Measurements from ENCODE around the gene EEF1AKMT1. TPM values are rescaled to one million over a fixed set of nuclear protein-coding genes. Genes with fewer than 3 reads are reported as not detected.

Gene EEF1AKMT1
- total RNA-seq, 4 donors from 2014 or later = 13.1 to 18.7 (median 14.8) TPM

DNA sequence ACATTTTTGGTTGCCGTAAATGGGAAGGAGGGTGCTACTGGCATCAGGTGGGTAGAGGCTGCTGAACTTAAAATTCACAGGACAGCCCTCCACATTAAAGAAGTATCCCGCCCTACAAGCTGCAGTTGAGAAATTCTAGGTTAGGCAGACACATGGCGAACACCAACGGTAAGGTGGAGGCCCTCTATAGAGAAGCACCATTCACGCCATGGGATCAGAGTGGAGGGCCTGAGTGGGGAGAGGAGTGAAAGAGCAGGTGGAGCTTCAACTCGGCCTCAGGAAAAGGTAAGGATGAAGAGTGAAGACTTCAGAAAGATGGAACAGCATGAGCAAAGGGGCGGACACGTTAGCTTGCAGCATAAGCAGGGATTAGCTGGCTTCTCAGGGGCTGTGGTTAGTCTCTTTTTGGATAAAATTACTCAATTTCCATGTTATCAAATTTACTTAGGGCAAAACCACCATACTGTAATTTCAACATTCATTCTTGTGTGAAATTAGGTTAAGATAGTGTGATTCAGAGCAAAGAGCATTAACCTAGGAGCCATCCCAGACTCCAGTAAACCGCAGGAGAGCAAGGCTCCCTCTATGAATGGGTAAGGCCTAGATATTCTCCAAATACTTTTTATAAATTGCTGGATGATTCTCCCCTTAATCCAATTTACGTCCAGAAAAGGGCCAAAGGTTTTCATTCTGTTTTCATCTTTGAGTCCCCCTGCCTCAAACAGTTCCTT, 1.2 kb downstream of the EEF1AKMT1 start:
- peak overlapping the region; percentile 61 to 81 (median 68) for H3K4me3 ChIP-seq
- no peaks in the 10 kb centered on the region for H3K27me3 ChIP-seq
- intact Hi-C loops (cut with DNase I) = loop anchor here (2.0 to 5.0 kb wide), 3 partner anchors 40 to 60 kb away; no protein-coding TSS in a partner anchor
- H3K27ac ChIP-seq (replicated peaks in 1 of 4) = peak overlapping the region; percentile 88 to 95 (median 92)
- TF ChIP-seq, protein P1, sequence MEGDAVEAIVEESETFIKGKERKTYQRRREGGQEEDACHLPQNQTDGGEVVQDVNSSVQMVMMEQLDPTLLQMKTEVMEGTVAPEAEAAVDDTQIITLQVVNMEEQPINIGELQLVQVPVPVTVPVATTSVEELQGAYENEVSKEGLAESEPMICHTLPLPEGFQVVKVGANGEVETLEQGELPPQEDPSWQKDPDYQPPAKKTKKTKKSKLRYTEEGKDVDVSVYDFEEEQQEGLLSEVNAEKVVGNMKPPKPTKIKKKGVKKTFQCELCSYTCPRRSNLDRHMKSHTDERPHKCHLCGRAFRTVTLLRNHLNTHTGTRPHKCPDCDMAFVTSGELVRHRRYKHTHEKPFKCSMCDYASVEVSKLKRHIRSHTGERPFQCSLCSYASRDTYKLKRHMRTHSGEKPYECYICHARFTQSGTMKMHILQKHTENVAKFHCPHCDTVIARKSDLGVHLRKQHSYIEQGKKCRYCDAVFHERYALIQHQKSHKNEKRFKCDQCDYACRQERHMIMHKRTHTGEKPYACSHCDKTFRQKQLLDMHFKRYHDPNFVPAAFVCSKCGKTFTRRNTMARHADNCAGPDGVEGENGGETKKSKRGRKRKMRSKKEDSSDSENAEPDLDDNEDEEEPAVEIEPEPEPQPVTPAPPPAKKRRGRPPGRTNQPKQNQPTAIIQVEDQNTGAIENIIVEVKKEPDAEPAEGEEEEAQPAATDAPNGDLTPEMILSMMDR (IDR thresholded peaks at IDR 0.05) = no peak
- TF ChIP-seq POLR2A (IDR thresholded peaks at IDR 0.05; ENCODE audit: low read depth) (no peak), POLR2AphosphoS5 (IDR thresholded peaks at IDR 0.05) (no peak), EP300 (IDR thresholded peaks at IDR 0.05) (no peak)
- peaks cover 8 to 15% (median 14%) of the 10 kb centered on the region in 4 donors for H3K4me1 ChIP-seq
- WGBS = 81% methylated on average over 10 of the region's 10 CpGs
- H3K36me3 ChIP-seq = peaks cover 0 to 22% (median 0%) of the 10 kb centered on the region in 4 donors
- DNase-seq (ENCODE audit: extremely low spot score) = no peak
- H3K9me3 ChIP-seq = peaks cover 0 to 7% (median 1%) of the 10 kb centered on the region in 4 donors

DNA sequence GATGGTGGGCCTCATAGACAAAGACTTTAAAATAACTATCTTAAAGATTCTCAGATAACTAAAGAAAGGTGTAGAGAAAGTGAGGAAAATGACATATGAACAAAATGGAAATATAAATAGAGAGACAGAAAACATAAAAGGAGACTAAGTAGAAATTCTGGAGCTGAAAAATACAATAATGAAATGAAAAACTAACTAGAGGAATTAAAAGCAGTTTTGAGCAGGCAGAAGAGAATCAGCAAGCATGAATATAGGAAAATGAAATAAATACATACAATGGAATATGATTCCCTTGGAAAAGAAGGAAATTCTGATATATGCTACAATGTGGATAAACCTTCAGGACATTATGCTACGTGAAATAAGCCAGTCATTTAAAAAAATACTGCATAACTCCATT, 3.9 kb downstream of the EEF1AKMT1 start:
- Histone ChIP-seq H3K4me1 (peaks cover 8 to 15% (median 14%) of the 10 kb centered on the region in 4 donors), H3K27me3 (no peaks in the 10 kb centered on the region), H3K36me3 (peaks cover 0 to 22% (median 0%) of the 10 kb centered on the region in 4 donors), H3K9me3 (peaks cover 0 to 11% (median 3%) of the 10 kb centered on the region in 4 donors), H3K4me3 (no peak overlapping the region), H3K27ac (replicated peaks in 1 of 4) (no peak overlapping the region)
- intact Hi-C loops (cut with DNase I) = loop anchor here (5.0 kb wide), 2 partner anchors 42 to 58 kb away; no protein-coding TSS in a partner anchor
- 100% methylated on average over 1 of the region's 1 CpG for WGBS
- DNase-seq (ENCODE audit: extremely low spot score) = no peak
- TF ChIP-seq POLR2A (IDR thresholded peaks at IDR 0.05; ENCODE audit: low read depth) (no peak), EP300 (IDR thresholded peaks at IDR 0.05) (no peak), POLR2AphosphoS5 (IDR thresholded peaks at IDR 0.05) (no peak)
- TF ChIP-seq, protein P1 (IDR thresholded peaks at IDR 0.05) = no peak

DNA sequence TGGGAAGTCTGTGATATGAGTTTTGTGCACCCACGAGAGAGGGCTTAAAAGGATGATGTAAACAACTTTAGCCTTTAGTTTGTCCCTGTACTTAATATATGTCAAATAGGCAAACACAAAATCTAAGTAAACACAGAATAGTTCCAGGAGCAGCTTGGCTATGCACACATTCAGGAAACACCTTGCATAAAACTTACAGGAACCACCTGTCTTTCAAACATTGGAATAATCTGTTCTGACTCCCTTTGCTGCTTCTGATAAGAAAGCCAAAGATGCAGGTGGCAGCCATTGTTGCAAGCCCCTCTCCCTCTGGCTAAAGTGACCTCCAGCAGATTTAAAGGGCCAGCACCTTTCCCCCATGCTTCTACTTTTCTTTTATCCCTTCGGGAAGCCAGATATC, 4.7 kb downstream of the EEF1AKMT1 start:
- DNase-seq (ENCODE audit: extremely low spot score) = no peak
- peaks cover 0 to 22% (median 0%) of the 10 kb centered on the region in 4 donors for H3K36me3 ChIP-seq
- H3K4me1 ChIP-seq = peaks cover 8 to 13% (median 12%) of the 10 kb centered on the region in 4 donors
- TF ChIP-seq POLR2A (IDR thresholded peaks at IDR 0.05; ENCODE audit: low read depth) = no peak
- TF ChIP-seq, protein P1 (IDR thresholded peaks at IDR 0.05) = no peak
- intact Hi-C loops (cut with DNase I) = no loop called here
- H3K27me3 ChIP-seq = no peaks in the 10 kb centered on the region
- no peak overlapping the region for H3K4me3 ChIP-seq
- H3K27ac ChIP-seq (replicated peaks in 1 of 4) = no peak overlapping the region
- WGBS = 29% methylated on average over 2 of the region's 2 CpGs
- peaks cover 0 to 11% (median 3%) of the 10 kb centered on the region in 4 donors for H3K9me3 ChIP-seq

DNA sequence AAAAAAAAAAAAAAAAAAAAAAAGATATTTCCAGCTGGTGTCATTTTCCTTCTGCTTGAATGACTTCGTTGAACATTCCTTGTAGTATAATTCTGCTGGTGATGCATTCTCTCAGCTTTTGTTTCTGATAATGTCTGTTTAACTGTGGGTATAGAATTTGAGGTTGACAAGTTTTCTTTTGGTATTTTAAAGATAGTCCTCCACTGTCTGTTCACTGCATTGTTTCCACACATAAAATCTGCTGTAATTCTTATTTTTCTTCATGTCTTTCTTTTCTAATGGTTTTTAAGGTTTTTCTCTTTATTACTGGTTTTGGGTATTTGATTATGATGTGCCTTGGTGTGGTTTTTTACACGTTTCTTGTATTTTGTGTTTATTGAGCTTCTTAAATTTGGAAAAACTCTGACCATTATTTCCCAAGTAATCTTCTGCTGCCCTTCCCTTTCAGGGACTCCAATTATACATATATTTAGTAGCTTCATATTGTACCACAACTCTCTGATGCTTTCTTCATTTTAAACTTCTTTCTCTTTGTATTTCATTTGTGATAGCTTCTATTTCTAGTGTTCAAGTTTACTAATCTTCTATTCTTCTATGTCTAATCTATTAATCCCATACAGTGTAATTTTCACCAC, 6.3 kb downstream of the EEF1AKMT1 start:
- Histone ChIP-seq H3K27ac (replicated peaks in 1 of 4) (no peak overlapping the region), H3K4me3 (no peak overlapping the region), H3K4me1 (peaks cover under 1 to 6% (median 4%) of the 10 kb centered on the region in 4 donors), H3K36me3 (peaks cover 0 to 22% (median 0%) of the 10 kb centered on the region in 4 donors), H3K9me3 (peaks cover 0 to 11% (median 3%) of the 10 kb centered on the region in 4 donors), H3K27me3 (no peaks in the 10 kb centered on the region)
- WGBS = 93% methylated on average over 2 of the region's 2 CpGs
- no peak for TF ChIP-seq POLR2A (IDR thresholded peaks at IDR 0.05; ENCODE audit: low read depth)
- intact Hi-C loops (cut with DNase I) = no loop called here
- no peak for DNase-seq (ENCODE audit: extremely low spot score)

DNA sequence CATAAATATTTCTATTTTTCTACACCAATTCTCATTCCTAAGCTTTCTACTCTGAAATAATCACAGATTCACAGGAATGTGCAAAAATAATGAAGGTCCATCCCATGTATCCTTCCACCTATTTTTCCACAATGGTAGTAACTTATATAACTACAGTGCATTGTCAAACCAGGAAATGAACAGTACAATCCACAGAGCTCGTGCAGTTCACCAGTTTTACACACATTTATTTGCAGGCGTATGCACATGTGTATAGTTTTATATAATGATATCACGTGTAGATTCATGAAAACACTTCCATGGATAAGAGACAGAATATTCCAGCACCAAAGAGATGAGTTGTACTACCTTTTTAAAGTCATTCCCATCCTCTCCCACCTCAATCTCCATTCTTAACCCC, 12.9 kb downstream of the EEF1AKMT1 start:
- intact Hi-C loops (cut with DNase I) = no loop called here
- DNase-seq (ENCODE audit: extremely low spot score) = no peak
- Histone ChIP-seq H3K4me1 (no peaks in the 10 kb centered on the region), H3K27me3 (no peaks in the 10 kb centered on the region), H3K9me3 (no peaks in the 10 kb centered on the region), H3K27ac (replicated peaks in 1 of 4) (no peak overlapping the region), H3K36me3 (peaks cover 0 to 9% (median 0%) of the 10 kb centered on the region in 4 donors), H3K4me3 (no peak overlapping the region)
- WGBS = 87% methylated on average over 3 of the region's 3 CpGs
- TF ChIP-seq, protein P1 (IDR thresholded peaks at IDR 0.05) = no peak
- no peak for TF ChIP-seq POLR2A (IDR thresholded peaks at IDR 0.05; ENCODE audit: low read depth)
- no peak for TF ChIP-seq POLR2AphosphoS5 (IDR thresholded peaks at IDR 0.05)
- no peak for TF ChIP-seq EP300 (IDR thresholded peaks at IDR 0.05)
